Lung (tissue), 12 donors: ENCODE measurements around the gene VWF. TPM values are rescaled to one million over a fixed set of nuclear protein-coding genes. Genes with fewer than 3 reads are reported as not detected.
A peak's percentile ranks its signal among the peaks of the same experiment; 100 is the strongest.

ENCODE experiments used
- ATAC-seq: fragments of 200-7000 bp; cut with Tn5 transposase; one replicate; pipeline ENCODE4 v1.9.1; 2020; ENCODE audit warnings: moderate number of reproducible peaks; ENCODE audit not compliant: insufficient read depth, low FRiP score
- DNase-seq, 3 donors: peaks; one replicate each; pipeline ENCODE4 v3.0.0-alpha.2; 2013 to 2017
- H3K27ac ChIP-seq, 2 donors: one replicate each; pipeline ENCODE4 v1.5.1; 2013; ENCODE audit warnings: mild to moderate bottlenecking in 2 of 2, moderate library complexity in 2 of 2, control low read depth in 1 of 2, inconsistent platforms in 1 of 2, low read depth in 1 of 2, low read length in 1 of 2
- H3K27me3 ChIP-seq, 3 donors: one replicate each; pipeline ENCODE4 v1.5.1; 2013; ENCODE audit warnings: low read length in 2 of 3; ENCODE audit not compliant: control insufficient read depth in 3 of 3, insufficient read depth in 3 of 3
- H3K36me3 ChIP-seq, 4 donors: one replicate each; pipeline ENCODE4 v1.5.1; 2013; ENCODE audit warnings: low read length in 4 of 4, mild to moderate bottlenecking in 1 of 4, moderate library complexity in 1 of 4; ENCODE audit not compliant: control insufficient read depth in 4 of 4, insufficient read depth in 4 of 4
- H3K4me1 ChIP-seq, 5 donors: one replicate each; pipeline ENCODE4 v1.5.1; 2013; ENCODE audit warnings: low read length in 5 of 5, mild to moderate bottlenecking in 2 of 5, moderate library complexity in 1 of 5; ENCODE audit not compliant: control insufficient read depth in 5 of 5, insufficient read depth in 5 of 5
- H3K4me3 ChIP-seq: one replicate; pipeline ENCODE4 v1.5.1; 2013; ENCODE audit warnings: mild to moderate bottlenecking, control low read depth, moderate library complexity
- H3K9ac ChIP-seq, 2 donors: one replicate each; pipeline ENCODE4 v1.5.1; 2013; ENCODE audit warnings: low read length in 2 of 2, control low read depth in 1 of 2; ENCODE audit not compliant: insufficient read depth in 1 of 2
- H3K9me3 ChIP-seq, 4 donors: one replicate each; pipeline ENCODE4 v1.5.1; 2013; ENCODE audit warnings: low read length in 3 of 4, mild to moderate bottlenecking in 1 of 4, moderate library complexity in 1 of 4; ENCODE audit not compliant: control insufficient read depth in 4 of 4, insufficient read depth in 3 of 4
- CTCF ChIP-seq: IDR thresholded peaks from 2 replicates; pipeline ENCODE4 v1.5.1; 2012; ENCODE audit warnings: mild to moderate bottlenecking; ENCODE audit errors: control extremely low read depth, extremely low read depth
- WGBS, 2 donors: extraction: QIAGEN DNeasy Blood & Tissue Kit; methylation state at CpG; one replicate each; pipeline ENCODE4 v1.1.7; 2013; 5-methylcytosine and 5-hydroxymethylcytosine counted together
- polyA plus RNA-seq, 2 donors: library from polyadenylated mRNA; stranded (reverse); fragments of 200-250 nt; gene quantifications; one replicate each; pipeline ENCODE4 v1.2.1, GENCODE V29; 2013
- total RNA-seq, 2 donors: library from RNA; depleted of rRNA in 1 of 2; stranded (reverse); fragments of >200 nt in 1 of 2; gene quantifications; one replicate each; pipeline ENCODE4 v1.2.1, GENCODE V29; 2014 to 2021
- donor health status: control.
- donor health status: control.
- donor health status: Bipolar disorder and iron deficiency.
- donor health status: healthy.
- donor health status: DM: yes; HTN: yes; CAD: no.

Gene VWF
- total and polyA plus RNA-seq, 4 donors = 65.6 to 285 (median 249) TPM

GRCh38 chr12:6123258-6123657 is 1.2 kb downstream of the VWF start:
- H3K36me3 ChIP-seq = no peaks in the 10 kb centered on the region
- H3K9me3 ChIP-seq = no peaks in the 10 kb centered on the region
- ATAC-seq (no peak), DNase-seq (no peak)
- H3K27me3 ChIP-seq = no peaks in the 10 kb centered on the region
- H3K27ac ChIP-seq = peak overlapping the region; percentile 80 to 81
- TF ChIP-seq CTCF = no peak
- no peak overlapping the region for H3K9ac ChIP-seq
- H3K4me1 ChIP-seq = peaks cover 0 to 3% (median 0%) of the 10 kb centered on the region in 5 donors
- H3K4me3 ChIP-seq = peak overlapping the region; percentile 58
- 62 to 78% methylated on average over 9 of the region's 9 CpGs for WGBS, 2 donors

- Histone ChIP-seq H3K4me1 (peaks cover 0 to 3% (median 0%) of the 10 kb centered on the region in 5 donors), H3K9me3 (no peaks in the 10 kb centered on the region), H3K9ac (no peak overlapping the region), H3K27me3 (no peaks in the 10 kb centered on the region), H3K4me3 (peak overlapping the region; percentile 58), H3K27ac (peak overlapping the region; percentile 80 to 81), H3K36me3 (no peaks in the 10 kb centered on the region)
- TF ChIP-seq CTCF = no peak
- DNase-seq (no peak), ATAC-seq (no peak)
- 72 to 82% methylated on average over 4 of the region's 4 CpGs for WGBS, 2 donors
These were observed 2.3 kb downstream of the VWF start for GRCh38 chr12:6122201-6122600.

DNA sequence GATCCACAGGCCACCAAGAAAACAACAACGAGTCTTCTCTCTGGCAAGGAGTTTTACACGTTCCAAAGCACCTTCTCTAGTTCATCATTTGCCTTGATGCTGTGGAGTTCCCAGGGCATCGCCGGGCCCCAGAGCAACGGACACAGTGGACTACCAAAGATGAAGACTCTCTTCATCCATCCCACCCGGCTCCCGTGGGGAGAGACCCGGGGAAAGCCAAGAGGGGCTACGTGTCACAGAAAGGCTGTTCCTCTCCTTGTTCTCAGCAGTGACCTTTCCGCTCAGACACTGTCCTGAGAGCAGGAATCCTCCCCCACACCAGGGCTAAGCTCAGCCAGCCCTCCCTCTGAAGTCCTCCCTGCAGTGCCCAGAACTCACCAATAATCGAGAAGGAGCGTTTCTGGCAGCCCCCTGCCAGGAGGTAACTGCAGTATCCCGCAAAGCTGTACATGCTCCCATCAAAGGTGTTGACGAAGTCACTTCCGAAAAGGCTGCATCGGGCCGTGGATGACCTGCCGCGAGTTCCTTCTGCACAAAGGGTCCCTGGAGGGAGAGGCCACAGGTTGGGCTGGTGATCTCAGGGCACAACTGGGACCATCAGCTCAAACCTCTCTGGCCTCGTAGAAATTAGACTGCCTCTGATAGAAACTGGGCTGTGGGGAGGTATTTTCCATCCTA is 3.5 kb downstream of the VWF start:
- ATAC-seq = no peak
- peaks cover 0 to 3% (median 0%) of the 10 kb centered on the region in 5 donors for H3K4me1 ChIP-seq
- H3K27ac ChIP-seq = peak overlapping the region; percentile 79 to 81
- WGBS, 2 donors = 69 to 81% methylated on average over 20 of the region's 20 CpGs
- no peaks in the 10 kb centered on the region for H3K27me3 ChIP-seq
- DNase-seq = no peak
- no peak for TF ChIP-seq CTCF
- H3K36me3 ChIP-seq = no peaks in the 10 kb centered on the region
- no peak overlapping the region for H3K9ac ChIP-seq
- peak overlapping the region; percentile 6 for H3K4me3 ChIP-seq
- H3K9me3 ChIP-seq = no peaks in the 10 kb centered on the region
